Measurements from ENCODE around the gene RPS6KA6. TPM values are rescaled to one million over a fixed set of nuclear protein-coding genes. Genes with fewer than 3 reads are reported as not detected.
"Not testable (repeated sequence)": the region's sequence is repeated elsewhere in the genome, so short reads cannot be mapped to it uniquely, and the experiment has no call there.

Gene RPS6KA6
- polyA plus RNA-seq, 1 experiment = 3.3 TPM

GRCh38 chrX:84108584-84108983 lies 79.4 kb downstream of the RPS6KA6 start:
- TF ChIP-seq CTCF (IDR thresholded peaks at IDR 0.05; ENCODE audit: low read depth, low read length) = no peak
- POLR2A ChIA-PET = no interaction called here
- CTCF ChIA-PET = no interaction called here
- Histone ChIP-seq H3K4me3 (ENCODE audit: low read depth, low read length) (no peak overlapping the region), H3K9me3 (ENCODE audit: control insufficient read depth, insufficient read depth, low read length) (no peaks in the 10 kb centered on the region), H3K27ac (ENCODE audit: low read depth, low read length) (no peak overlapping the region), H3K27me3 (ENCODE audit: control insufficient read depth, insufficient read depth, low read length) (no peaks in the 10 kb centered on the region)
- no peak for DNase-seq (ENCODE audit: low read depth, low spot score)

GRCh38 chrX:84099120-84099519 lies 88.9 kb downstream of the RPS6KA6 start:
- no peak for TF ChIP-seq CTCF (IDR thresholded peaks at IDR 0.05; ENCODE audit: low read depth, low read length)
- DNase-seq (ENCODE audit: low read depth, low spot score) = no peak
- Histone ChIP-seq H3K4me3 (ENCODE audit: low read depth, low read length) (no peak overlapping the region), H3K9me3 (ENCODE audit: control insufficient read depth, insufficient read depth, low read length) (no peaks in the 10 kb centered on the region), H3K27ac (ENCODE audit: low read depth, low read length) (no peak overlapping the region), H3K27me3 (ENCODE audit: control insufficient read depth, insufficient read depth, low read length) (no peaks in the 10 kb centered on the region)
- ChIA-PET CTCF (no interaction called here), POLR2A (no interaction called here)

GRCh38 chrX:84079479-84080197 lies 108.4 kb downstream of the RPS6KA6 start:
- H3K9me3 ChIP-seq (ENCODE audit: control insufficient read depth, insufficient read depth, low read length); DNase-seq (ENCODE audit: low read depth, low spot score); POLR2A ChIA-PET; H3K27me3 ChIP-seq (ENCODE audit: control insufficient read depth, insufficient read depth, low read length); H3K27ac ChIP-seq (ENCODE audit: low read depth, low read length); H3K4me3 ChIP-seq (ENCODE audit: low read depth, low read length): not testable (repeated sequence)
- CTCF ChIA-PET = interaction anchor here (0.6 kb wide), 1 partner anchor 814 kb away, joined by 5 read pairs; no protein-coding TSS in a partner anchor

GRCh38 chrX:84078991-84079390 lies 109.0 kb downstream of the RPS6KA6 start:
- ChIA-PET CTCF (no interaction called here), POLR2A (no interaction called here)
- no peak for TF ChIP-seq CTCF (IDR thresholded peaks at IDR 0.05; ENCODE audit: low read depth, low read length)
- no peak overlapping the region for H3K27ac ChIP-seq (ENCODE audit: low read depth, low read length)
- no peaks in the 10 kb centered on the region for H3K27me3 ChIP-seq (ENCODE audit: control insufficient read depth, insufficient read depth, low read length)
- no peak overlapping the region for H3K4me3 ChIP-seq (ENCODE audit: low read depth, low read length)
- no peak for DNase-seq (ENCODE audit: low read depth, low spot score)
- H3K9me3 ChIP-seq (ENCODE audit: control insufficient read depth, insufficient read depth, low read length) = no peaks in the 10 kb centered on the region

- no peak for DNase-seq (ENCODE audit: low read depth, low spot score)
- no peak overlapping the region for H3K27ac ChIP-seq (ENCODE audit: low read depth, low read length)
- ChIA-PET CTCF (no interaction called here), POLR2A (no interaction called here)
- H3K27me3 ChIP-seq (ENCODE audit: control insufficient read depth, insufficient read depth, low read length) = no peaks in the 10 kb centered on the region
- H3K9me3 ChIP-seq (ENCODE audit: control insufficient read depth, insufficient read depth, low read length) = no peaks in the 10 kb centered on the region
- TF ChIP-seq CTCF (IDR thresholded peaks at IDR 0.05; ENCODE audit: low read depth, low read length) = no peak
- H3K4me3 ChIP-seq (ENCODE audit: low read depth, low read length) = no peak overlapping the region
Measured at GRCh38 chrX:84064814-84065213, 123.2 kb downstream of the RPS6KA6 start.
